ENCODE results near the gene GOLGA8S.
"Not testable (repeated sequence)": the region's sequence is repeated elsewhere in the genome, so short reads cannot be mapped to it uniquely, and the experiment has no call there.

GOLGA8S gene

GRCh38 chr15:23397779-23398178, 43.2 kb downstream of the GOLGA8S start:
- no peak for DNase-seq (ENCODE audit: low read depth in 4 of 4, low spot score in 1 of 4)

GRCh38 chr15:23398357-23398756, 43.8 kb downstream of the GOLGA8S start:
- not testable (repeated sequence) for DNase-seq (ENCODE audit: low read depth in 4 of 4, low spot score in 1 of 4)

GRCh38 chr15:23399207-23399606, 44.7 kb downstream of the GOLGA8S start:
- not testable (repeated sequence) for DNase-seq (ENCODE audit: low read depth in 4 of 4, low spot score in 1 of 4)

- DNase-seq (ENCODE audit: low read depth in 4 of 4, low spot score in 1 of 4), result no peak
Measured at GRCh38 chr15:23401627-23402026, 47.1 kb downstream of the GOLGA8S start.

GRCh38 chr15:23402140-23402539, 47.6 kb downstream of the GOLGA8S start:
- DNase-seq (ENCODE audit: low read depth in 4 of 4, low spot score in 1 of 4), result no peak

GRCh38 chr15:23402544-23402943, 48.0 kb downstream of the GOLGA8S start:
- DNase-seq (ENCODE audit: low read depth in 4 of 4, low spot score in 1 of 4), result no peak

- DNase-seq (ENCODE audit: low read depth in 4 of 4, low spot score in 1 of 4), result no peak
Measured at GRCh38 chr15:23403550-23403949, 49.0 kb downstream of the GOLGA8S start.

GRCh38 chr15:23411841-23412240, 57.3 kb downstream of the GOLGA8S start:
- DNase-seq (ENCODE audit: low read depth in 4 of 4, low spot score in 1 of 4), result no peak

- DNase-seq (ENCODE audit: low read depth in 4 of 4, low spot score in 1 of 4), result not testable (repeated sequence)
Measured at GRCh38 chr15:23412881-23413600, 58.5 kb downstream of the GOLGA8S start.

Data from stimulated activated CD4-positive, alpha-beta T cell treated with anti-CD3 and anti-CD28 coated beads, Interleukin-1b, Interleukin-23, amount 100 ng/mL, for 24 hours (primary cell).